ENCODE measurements around the gene MED16.

DNA sequence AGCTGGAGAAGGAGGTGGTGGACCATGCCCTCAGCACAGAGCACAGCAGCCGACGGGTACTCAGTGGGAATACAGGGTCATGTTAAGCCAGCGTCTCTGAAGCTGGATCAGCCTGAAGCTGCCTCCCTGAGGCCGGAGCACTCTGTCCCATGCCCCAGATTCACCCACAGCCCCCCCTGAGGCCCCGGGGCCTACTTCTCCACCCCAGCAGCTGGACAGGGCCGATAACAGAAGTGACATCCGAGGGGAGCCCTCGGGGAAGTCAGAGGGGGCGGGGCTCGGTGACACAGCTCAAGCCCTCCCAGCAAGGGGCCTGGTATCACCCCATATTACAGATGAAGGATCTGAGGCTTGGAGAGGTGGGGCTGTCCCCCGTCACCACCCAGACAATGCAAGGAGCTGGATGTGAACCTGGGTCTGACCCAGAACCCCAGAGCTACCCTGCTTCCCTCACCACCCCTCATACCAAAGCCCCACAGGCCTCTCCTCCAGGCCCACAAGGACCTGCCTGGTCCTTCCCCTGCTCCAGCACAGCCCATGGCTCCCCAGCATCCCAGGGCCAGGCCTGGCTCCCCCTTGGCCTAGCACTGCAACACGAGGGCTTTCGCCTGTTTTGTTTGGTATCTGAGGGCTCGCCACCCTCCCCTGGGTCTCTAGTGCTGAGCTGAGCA lies 14.3 kb upstream of the MED16 start:
- TF ChIP-seq, protein P1, sequence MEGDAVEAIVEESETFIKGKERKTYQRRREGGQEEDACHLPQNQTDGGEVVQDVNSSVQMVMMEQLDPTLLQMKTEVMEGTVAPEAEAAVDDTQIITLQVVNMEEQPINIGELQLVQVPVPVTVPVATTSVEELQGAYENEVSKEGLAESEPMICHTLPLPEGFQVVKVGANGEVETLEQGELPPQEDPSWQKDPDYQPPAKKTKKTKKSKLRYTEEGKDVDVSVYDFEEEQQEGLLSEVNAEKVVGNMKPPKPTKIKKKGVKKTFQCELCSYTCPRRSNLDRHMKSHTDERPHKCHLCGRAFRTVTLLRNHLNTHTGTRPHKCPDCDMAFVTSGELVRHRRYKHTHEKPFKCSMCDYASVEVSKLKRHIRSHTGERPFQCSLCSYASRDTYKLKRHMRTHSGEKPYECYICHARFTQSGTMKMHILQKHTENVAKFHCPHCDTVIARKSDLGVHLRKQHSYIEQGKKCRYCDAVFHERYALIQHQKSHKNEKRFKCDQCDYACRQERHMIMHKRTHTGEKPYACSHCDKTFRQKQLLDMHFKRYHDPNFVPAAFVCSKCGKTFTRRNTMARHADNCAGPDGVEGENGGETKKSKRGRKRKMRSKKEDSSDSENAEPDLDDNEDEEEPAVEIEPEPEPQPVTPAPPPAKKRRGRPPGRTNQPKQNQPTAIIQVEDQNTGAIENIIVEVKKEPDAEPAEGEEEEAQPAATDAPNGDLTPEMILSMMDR (IDR thresholded peaks at IDR 0.05; ENCODE audit: insufficient read depth, low read length, poor library complexity, severe bottlenecking), result no peak
- TF ChIP-seq EZH2phosphoT487 (conservative IDR thresholded peaks at IDR 0.05; ENCODE audit: low read length), result no peak
